GM12875 (cell line): ENCODE measurements around the gene LRRC2.

Experiments used
- H3K4me3 ChIP-seq: one replicate; pipeline ENCODE4 v1.5.1; 2011; ENCODE audit warnings: low read depth, low read length, control low read depth
- TF ChIP-seq, protein P1 (sequence below): IDR thresholded peaks from 2 replicates; pipeline ENCODE4 v1.5.1; 2011; ENCODE audit warnings: low read depth, mild to moderate bottlenecking, control low read depth, inconsistent platforms, low read length, moderate library complexity, borderline replicate concordance; ENCODE audit not compliant: insufficient read depth

The LRRC2 gene

DNA sequence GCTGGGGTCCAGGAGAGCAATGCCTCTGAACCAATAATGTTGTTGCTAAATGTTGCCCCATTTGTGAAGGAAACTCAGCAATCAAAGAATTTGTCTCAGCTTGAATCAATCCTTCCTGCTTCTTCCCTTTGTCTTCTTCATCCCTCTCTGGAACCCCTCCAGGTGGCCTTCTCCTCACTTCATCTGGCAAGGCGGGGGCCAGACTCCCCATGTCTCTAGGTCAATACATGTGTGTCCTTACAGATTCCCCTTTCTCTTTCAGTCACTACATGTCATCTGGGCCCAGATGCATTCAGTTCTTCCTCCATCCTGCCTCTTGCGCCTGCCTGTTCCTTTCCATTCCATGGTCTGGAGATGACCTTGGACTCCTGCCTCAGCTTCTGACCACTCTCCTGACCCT lies 93.4 kb downstream of the LRRC2 start:
- no peak overlapping the region for H3K4me3 ChIP-seq
- TF ChIP-seq, protein P1, sequence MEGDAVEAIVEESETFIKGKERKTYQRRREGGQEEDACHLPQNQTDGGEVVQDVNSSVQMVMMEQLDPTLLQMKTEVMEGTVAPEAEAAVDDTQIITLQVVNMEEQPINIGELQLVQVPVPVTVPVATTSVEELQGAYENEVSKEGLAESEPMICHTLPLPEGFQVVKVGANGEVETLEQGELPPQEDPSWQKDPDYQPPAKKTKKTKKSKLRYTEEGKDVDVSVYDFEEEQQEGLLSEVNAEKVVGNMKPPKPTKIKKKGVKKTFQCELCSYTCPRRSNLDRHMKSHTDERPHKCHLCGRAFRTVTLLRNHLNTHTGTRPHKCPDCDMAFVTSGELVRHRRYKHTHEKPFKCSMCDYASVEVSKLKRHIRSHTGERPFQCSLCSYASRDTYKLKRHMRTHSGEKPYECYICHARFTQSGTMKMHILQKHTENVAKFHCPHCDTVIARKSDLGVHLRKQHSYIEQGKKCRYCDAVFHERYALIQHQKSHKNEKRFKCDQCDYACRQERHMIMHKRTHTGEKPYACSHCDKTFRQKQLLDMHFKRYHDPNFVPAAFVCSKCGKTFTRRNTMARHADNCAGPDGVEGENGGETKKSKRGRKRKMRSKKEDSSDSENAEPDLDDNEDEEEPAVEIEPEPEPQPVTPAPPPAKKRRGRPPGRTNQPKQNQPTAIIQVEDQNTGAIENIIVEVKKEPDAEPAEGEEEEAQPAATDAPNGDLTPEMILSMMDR = no peak

GRCh38 chr3:46471371-46471914 lies 94.7 kb downstream of the LRRC2 start:
- H3K4me3 ChIP-seq = no peak overlapping the region

DNA sequence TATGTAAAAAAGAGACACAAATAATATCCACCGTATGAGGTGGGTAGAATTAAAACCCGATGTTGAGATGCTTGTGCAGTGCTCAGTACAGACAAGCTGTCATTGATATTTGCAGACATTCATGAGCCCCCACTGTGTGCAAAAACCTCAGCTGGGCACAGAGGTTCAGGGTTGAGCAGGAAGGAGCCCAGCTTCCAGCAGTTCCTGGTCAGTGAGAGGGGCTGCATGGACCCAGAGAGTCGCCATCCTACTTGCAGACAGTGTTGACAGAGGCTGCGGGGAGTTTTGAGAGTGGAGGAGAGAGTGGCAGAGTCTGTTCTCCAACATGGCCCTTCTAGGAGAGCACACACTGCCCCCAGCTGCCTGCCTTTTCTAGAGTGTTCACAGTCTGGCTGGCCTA lies 95.3 kb downstream of the LRRC2 start:
- TF ChIP-seq, protein P1 = no peak
- H3K4me3 ChIP-seq = no peak overlapping the region

More at GRCh38 chr3:46471371-46471914, 94.7 kb downstream of the LRRC2 start:
- TF ChIP-seq, protein P1 = no peak

- H3K4me3 ChIP-seq = no peak overlapping the region
- TF ChIP-seq, protein P1 = no peak
These were observed 96.3 kb downstream of the LRRC2 start for GRCh38 chr3:46469680-46470357.

- TF ChIP-seq, protein P1 = no peak
- no peak overlapping the region for H3K4me3 ChIP-seq
These were observed 97.1 kb downstream of the LRRC2 start for GRCh38 chr3:46468753-46469600.

- no peak overlapping the region for H3K4me3 ChIP-seq
- TF ChIP-seq, protein P1 = no peak
These were observed 98.5 kb downstream of the LRRC2 start for GRCh38 chr3:46467562-46467961.
